GM03348 (cell line): ENCODE data around the gene JDP2.
A peak's percentile ranks its signal among the peaks of the same experiment; 100 is the strongest.

Experiments used
- DNase-seq: peaks from one replicate; pipeline ENCODE4 v3.0.0; 2012; ENCODE audit warnings: low spot score

JDP2 gene

DNA sequence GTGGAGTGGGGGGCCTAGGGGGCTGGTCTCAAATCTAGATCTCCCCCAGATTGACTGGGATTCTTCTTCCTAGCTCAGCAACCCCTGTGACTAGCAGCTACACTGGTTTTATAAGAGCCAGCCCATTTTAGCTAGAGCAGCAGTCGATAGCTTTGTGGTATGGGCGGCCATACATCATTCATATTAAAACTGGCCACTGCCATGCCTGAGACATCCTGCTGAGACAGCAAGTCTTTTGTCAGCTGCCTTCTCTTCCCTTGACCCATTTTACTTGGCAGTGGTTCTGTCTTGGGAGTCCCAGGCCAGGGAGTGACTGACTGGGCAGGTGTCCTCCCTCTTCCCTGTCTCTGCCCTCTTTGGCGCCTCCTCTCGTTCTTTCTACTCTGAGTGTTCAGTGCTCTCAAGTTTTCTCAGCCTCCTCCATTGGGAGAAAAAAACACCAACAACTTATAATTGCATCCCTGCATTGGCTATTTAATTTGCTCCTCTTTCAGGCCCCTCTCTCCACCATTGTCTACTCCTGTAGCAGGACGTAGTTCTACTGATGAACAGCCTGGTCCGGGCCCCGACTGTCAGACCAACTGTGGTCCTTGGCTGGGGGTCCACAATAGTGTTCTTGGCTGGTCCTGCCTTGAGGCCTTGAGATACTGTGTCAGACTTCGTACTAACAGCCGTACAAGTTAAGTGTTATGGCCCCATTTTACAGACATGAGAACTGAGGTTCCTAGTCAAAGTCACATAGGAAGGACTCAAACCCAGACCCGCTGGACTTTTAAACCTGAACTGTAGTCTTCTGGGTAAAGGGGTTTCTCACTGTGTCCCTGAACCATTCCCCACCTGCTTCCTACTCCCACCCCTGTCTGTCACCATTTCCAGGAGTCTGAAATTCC, 18.3 kb upstream of the JDP2 start:
- no peak for DNase-seq

- DNase-seq: no peak
Observed at GRCh38 chr14:75411214-75411540, 16.6 kb upstream of the JDP2 start.

DNA sequence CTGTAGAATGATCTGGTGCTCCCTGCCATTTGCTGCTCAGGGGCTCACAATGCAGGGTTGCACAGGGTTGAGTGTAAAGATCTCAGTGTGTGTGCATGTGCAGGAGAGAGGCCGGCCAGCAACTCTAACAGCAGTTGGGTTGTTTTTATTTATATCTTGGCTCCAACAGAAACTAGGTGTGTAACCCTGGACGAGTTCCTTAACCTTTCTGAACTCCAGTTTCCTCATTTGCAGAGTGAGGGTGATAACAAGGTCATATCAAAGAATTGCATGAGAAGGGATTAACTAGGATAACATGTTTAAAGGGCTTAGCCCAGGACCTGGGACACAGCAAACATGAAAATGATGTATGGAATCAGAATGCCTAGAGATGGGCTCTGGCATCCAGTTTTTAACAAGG, 14.8 kb upstream of the JDP2 start:
- DNase-seq: no peak

DNA sequence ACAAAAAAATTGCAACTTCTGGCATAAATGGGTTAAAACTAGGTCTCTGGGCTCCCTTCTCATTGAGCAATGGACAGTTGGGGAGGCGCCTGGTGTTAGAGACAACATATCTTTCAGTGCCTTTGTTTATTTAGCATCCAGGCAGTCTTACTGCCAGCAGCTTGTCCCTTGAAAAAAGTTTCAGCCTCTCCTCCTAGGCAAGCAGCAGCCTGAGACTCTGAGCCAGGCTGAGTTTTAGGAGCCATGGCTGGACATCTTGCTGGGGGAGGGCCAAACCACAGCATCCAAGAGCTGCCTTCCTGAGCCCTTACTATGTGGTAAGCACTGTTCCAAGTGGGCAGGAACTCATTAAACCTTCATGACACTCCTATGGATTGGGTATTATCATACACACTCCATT, 10.1 kb upstream of the JDP2 start:
- DNase-seq: peak; percentile 70

DNA sequence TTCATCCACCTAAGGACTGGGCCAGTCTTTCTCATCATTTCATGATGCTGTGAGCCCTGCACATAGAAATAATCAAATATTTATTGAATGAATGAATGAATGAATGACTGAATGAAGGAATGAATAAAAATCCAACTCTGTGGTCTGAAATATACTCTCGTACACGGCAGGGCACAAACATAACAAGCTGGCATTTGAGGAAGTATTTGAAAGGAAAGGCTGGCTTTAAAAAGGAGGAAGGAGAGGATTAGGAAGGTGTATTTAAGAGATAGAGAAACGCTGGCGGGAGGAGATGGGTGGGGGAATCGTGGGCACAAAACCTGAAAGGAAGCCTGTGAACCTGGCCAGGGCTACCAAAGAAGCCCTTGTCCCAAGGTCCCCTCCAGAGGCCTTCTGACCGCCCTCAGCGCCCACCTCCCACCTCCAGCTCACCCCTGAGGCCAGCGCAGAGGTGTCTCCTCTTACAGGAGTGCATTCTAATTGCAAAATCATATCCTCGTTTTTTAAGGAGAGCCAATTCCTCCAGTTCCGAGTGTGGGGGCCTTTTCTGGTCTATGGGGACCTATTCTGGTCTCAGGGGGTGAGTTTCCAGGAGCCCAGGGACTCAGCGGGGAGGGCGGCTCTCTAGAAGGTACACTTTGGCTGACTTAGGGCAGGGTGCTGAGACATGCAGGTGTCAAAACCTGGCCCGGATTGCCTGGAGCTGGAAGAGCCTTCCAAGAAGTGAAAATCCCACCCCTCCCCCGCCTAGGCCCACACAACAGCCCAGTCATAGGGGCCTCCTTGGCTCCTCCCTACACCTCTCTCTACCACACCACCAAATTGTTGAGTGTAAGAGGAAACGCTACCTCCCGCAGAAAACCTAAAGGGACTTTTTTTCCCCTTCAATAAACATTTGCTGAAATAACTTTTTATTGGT, 8.7 kb upstream of the JDP2 start:
- no peak for DNase-seq

DNA sequence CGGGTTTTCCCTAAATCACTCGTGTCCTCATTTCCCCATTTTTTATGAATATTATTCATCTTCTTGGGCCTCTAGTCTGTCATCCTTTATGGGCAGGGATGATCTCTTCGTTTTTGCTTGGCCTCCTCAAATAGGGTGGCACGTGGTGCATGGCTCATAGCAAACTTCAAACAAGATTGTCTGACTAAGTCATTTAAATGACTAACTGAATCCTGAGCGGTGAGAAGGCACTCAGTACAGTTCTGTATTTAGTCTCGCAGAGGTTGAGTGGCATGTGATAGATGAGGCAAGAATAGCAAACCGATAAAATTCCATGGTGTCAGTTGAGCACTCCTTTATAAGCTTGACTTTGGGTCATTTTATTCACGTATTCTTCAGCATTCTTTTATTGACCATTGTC, 5.7 kb upstream of the JDP2 start:
- DNase-seq: peak; percentile 76

DNA sequence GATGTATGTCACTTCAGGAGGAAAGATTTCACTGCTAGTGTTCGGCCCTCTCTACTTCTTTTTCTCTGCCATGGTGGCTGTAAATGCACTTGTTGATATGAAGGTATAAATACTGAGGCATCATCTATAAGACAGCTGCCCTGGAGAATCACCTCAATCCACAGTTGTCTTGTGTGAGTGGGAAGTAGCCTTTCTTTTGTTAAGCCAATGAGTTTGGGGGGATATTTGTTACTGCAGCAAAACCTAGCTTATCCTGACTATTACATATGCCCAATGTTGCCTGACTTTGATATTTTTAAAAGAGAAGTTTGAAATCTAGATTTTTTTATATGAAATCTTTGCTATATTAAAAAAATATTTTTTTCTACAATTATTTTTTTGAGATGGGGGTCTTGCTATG, 3.3 kb upstream of the JDP2 start:
- no peak for DNase-seq

- DNase-seq: no peak
Observed at GRCh38 chr14:75425446-75425845, 2.4 kb upstream of the JDP2 start.

DNA sequence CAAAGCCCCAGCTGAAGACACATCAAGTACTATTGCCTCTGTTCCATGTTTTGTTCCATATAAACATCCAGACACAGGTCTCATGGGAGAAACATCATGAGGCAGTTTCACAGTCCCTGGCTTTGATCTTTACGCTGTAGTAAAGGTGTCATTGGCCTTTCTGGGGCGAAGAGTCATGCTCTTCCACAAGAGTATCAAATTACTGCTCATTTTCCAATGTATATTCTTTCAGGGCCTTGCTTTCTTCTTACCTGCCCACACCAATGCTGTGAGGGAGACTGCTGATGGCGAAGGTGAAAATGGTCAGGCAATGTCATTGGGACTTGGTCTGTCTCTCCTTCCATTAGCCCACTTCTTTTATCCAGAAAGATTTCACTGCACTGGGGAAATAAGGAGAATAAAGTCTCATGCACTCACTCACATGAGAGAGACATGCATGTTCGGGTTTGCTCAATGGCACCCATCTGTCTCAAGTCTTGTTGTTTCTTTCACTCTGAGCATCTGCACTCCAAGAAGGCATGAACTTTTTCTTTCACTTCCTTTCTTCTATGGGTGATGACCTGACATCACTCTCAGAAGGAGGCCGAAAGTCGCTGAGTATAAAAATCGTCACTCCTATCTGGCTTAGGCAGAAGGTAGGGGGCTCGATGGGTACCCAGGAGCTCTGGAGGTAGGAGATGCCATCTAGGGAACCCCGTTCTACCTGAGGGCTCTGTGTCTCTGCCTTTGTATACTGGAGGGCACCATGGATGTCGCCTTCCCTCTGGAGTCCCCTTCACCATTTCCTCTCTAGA, 1.3 kb upstream of the JDP2 start:
- no peak for DNase-seq

DNA sequence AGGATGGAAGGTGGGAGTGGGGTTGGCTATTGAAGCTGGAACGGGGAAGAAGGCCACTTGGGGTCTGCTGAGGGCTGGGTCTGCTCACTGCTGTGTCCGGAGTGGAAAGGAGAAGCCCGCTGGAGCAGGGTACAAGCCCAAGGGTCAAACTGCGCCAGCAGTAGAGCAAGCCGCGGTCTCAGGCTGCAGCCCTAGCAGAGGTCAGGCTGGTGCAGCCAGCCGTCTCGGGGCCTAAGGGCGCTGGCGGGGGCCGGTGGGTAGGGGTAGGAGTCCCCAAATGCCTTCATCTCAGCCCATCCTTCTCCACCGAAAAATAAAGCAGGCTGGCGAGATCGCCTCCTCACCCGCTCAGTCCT, 718 bp upstream of the JDP2 start:
- DNase-seq: no peak

DNA sequence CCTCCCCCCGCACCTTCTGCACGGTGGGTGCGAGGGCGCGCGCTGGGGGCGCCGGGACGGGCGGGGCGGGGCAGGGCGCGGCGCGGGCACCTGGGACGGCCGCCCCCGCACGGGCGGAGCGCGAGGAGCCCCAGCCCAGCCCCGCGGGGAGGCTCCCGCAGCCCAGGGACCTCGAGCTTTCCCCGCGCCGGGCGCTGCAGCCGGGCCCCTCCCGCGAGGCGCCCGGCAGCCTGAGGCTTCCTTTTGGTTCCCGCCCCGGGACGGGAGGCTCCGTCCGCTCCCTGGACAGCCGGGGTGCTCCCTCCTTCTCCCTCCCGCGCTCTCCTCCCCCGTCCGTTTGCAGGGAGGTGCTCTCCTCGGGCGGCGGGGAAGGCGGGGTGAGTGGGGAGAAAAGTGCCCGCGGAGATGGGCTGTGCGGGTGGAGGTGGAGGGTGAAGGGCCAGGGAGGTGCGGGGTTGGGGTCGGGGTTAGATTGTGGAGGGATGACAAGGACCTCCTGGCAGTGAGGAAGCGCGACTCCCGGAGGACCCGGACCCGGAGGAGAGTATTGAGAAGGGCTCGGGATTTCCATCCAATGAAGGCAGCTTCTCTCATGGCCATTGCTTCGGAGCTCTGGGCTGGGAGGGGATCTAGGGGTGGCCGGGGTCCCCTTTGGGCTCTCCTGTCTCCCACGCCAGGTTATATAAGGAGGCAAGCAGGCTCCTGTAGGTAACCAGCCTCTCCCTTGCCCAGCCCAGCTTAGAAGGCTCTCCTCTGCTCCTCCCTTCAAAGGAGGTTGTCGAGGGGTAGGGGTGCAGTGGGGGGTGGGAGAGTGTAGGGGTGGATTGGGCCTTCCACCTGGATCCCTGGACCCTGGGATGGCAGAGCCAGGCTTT, 645 bp downstream of the JDP2 start:
- peak; percentile 78 for DNase-seq

- no peak for DNase-seq
Observed at GRCh38 chr14:75429562-75429961, 1.7 kb downstream of the JDP2 start.

GRCh38 chr14:75430116-75430515, 2.3 kb downstream of the JDP2 start:
- peak; percentile 66 for DNase-seq

GRCh38 chr14:75430526-75430925, 2.7 kb downstream of the JDP2 start:
- DNase-seq: peak; percentile 48

GRCh38 chr14:75430976-75431375, 3.2 kb downstream of the JDP2 start:
- DNase-seq: no peak

DNA sequence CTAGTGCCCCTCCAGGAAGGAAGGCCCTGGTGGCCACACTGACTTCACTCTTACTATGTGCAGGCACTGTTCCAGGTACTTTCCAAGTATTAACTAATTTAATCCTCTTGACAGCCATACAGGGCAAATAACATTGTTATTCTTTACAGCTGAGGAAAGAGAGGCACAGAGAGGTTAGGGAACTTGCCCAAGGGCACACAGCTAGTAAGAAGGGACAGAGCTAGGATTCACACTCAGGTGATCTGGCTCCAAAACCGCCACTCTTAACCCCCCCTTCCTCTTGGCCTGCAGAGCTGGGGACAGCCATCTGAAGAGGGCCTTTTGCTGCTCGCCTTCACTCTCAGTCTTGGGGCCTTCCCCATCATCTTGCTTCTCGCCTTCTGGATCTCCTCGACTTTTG, 4.0 kb downstream of the JDP2 start:
- DNase-seq: no peak

GRCh38 chr14:75432411-75432810, 4.6 kb downstream of the JDP2 start:
- no peak for DNase-seq

DNA sequence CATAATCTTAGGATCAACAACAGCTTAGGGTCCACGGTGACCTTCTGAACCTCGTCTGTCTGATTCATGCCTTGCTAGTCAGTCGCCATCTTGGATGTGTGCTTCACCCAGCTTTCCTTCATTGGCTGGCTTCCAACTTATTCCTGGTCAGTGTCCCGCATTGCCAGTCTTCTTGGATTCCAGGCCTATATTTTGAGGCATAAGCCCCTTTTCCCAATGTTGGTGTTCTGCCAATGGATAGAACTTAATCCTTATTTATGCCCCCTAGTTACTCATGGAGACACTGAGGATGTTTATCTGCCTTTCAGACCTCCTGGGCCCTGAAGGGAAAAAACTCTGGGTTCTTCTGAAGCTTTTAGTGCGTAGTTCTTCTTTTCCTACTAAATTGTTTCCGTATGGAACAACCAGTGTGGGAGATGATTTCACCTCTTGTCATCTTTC, 5.8 kb downstream of the JDP2 start:
- no peak for DNase-seq

- DNase-seq: no peak
Observed at GRCh38 chr14:75434138-75434889, 6.5 kb downstream of the JDP2 start.

GRCh38 chr14:75434890-75435248, 7.0 kb downstream of the JDP2 start:
- no peak for DNase-seq

GRCh38 chr14:75435473-75435872, 7.7 kb downstream of the JDP2 start:
- no peak for DNase-seq
